Measurements from ENCODE around the gene CIAO3.

DNA sequence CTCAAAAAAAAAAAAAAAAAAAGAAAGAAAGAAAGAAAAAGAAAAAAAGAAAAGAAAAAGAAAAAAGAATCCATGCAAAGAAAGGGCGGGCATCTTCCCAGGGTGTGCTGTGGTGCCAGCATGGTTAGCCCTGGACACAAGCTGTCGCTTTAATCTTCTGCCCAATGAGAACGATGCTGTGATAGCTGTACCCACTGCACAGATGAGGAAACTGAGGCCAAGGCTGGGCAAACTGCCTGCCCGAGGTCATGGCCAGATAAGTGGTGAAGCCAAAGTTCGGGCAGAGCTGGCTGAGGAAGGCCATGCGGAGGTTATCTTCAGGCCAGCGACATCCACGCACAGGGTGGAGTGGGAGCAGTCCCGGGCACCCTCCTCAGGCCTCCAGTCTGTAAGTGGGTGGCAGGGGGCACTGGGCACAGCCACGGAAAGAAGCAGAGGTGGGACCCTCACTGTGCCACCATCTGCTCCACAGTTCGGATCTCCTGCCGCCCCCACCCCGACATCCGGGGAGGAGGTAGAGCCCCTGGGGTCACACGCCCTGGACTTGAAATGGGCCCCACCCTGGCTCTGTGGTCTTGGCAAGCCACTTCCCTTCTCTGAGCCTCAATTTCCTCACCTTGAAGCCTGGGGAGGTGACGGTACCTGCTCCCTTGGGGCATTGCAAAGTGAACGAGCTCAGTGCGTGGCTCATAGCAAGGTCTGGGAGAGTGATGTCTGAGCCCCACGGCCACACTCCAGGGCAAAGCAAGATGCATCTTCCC is 41.7 kb downstream of the CIAO3 start:
- TF ChIP-seq, protein P1, sequence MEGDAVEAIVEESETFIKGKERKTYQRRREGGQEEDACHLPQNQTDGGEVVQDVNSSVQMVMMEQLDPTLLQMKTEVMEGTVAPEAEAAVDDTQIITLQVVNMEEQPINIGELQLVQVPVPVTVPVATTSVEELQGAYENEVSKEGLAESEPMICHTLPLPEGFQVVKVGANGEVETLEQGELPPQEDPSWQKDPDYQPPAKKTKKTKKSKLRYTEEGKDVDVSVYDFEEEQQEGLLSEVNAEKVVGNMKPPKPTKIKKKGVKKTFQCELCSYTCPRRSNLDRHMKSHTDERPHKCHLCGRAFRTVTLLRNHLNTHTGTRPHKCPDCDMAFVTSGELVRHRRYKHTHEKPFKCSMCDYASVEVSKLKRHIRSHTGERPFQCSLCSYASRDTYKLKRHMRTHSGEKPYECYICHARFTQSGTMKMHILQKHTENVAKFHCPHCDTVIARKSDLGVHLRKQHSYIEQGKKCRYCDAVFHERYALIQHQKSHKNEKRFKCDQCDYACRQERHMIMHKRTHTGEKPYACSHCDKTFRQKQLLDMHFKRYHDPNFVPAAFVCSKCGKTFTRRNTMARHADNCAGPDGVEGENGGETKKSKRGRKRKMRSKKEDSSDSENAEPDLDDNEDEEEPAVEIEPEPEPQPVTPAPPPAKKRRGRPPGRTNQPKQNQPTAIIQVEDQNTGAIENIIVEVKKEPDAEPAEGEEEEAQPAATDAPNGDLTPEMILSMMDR (IDR thresholded peaks at IDR 0.05), result no peak
- no peak for TF ChIP-seq POLR2A (IDR thresholded peaks at IDR 0.05)
- TF ChIP-seq EP300 (IDR thresholded peaks at IDR 0.05), result no peak
